HEK293T (cell line): Measurements from ENCODE around the gene SLC6A6.

Source experiments
- FOXM1 ChIP-seq: fragments of 450-650 bp; IDR thresholded peaks from 2 replicates; pipeline ENCODE4 v1.6.1; 2017; ENCODE audit warnings: mild to moderate bottlenecking, borderline replicate concordance
- HDGF ChIP-seq: fragments of 450-650 bp; IDR thresholded peaks from 2 replicates; pipeline ENCODE4 v1.6.1; 2017; ENCODE audit warnings: antibody characterized with exemption, borderline replicate concordance
- L3MBTL2 ChIP-seq: fragments of 450-650 bp; conservative IDR thresholded peaks from 2 replicates; pipeline ENCODE4 v1.6.1; 2016; ENCODE audit warnings: mild to moderate bottlenecking
- SP1 ChIP-seq: fragments of 450-650 bp; IDR thresholded peaks from 2 replicates; pipeline ENCODE4 v1.6.1; 2017

- TF ChIP-seq SP1: no peak
- TF ChIP-seq L3MBTL2: no peak
- no peak for TF ChIP-seq HDGF
- no peak for TF ChIP-seq FOXM1
Measured at GRCh38 chr3:14415501-14415900, 13.1 kb downstream of the SLC6A6 start.
